K562 (cell line): ENCODE data around the gene ICAM1. TPM values are rescaled to one million over a fixed set of nuclear protein-coding genes. Genes with fewer than 3 reads are reported as not detected.

Experiments used
- CTBP1 ChIP-seq: fragments of 450-650 bp; IDR thresholded peaks from 2 replicates; pipeline ENCODE4 v1.6.1; 2016; ENCODE audit warnings: borderline replicate concordance
- PHF20 ChIP-seq: fragments of 450-650 bp; IDR thresholded peaks from 2 replicates; pipeline ENCODE4 v1.6.1; 2018; ENCODE audit not compliant: partially characterized antibody
- PHTF2 ChIP-seq: fragments of 250-450 bp; sonication (Bioruptor Pico); IDR thresholded peaks from 2 replicates; pipeline ENCODE4 v1.5.0; 2021; ENCODE audit warnings: mild to moderate bottlenecking
- TAF9B ChIP-seq: fragments of 450-650 bp; IDR thresholded peaks from 2 replicates; pipeline ENCODE4 v1.6.1; 2018; ENCODE audit warnings: mild to moderate bottlenecking; ENCODE audit not compliant: partially characterized antibody
- ZNF311 ChIP-seq: fragments of 250-450 bp; sonication (Bioruptor Pico); IDR thresholded peaks from 2 replicates; pipeline ENCODE4 v1.4.0; 2020; ENCODE audit warnings: mild to moderate bottlenecking, moderate library complexity
- polyA plus RNA-seq, 8 experiments: library from polyadenylated mRNA; depleted of rRNA in 4 of 8; stranded (reverse) in 5 of 8; unstranded in 3 of 8; fragments of >200 nt; fragmentation: Nextera tagmentation in 2 of 8; fragmentation: Illumina TruSeq in 1 of 8; extraction: Ambion mirVana in 2 of 8; extraction: Trizol in 1 of 8; gene quantifications; 2 replicates each; pipeline versions ENCODE4 v1.2.1 to v1.2.3, GENCODE V29; 2011 to 2014; ENCODE audit warnings: inconsistent platforms in 1 of 8, missing spikeins in 1 of 8
- total RNA-seq, 7 experiments: library from RNA; depleted of rRNA in 6 of 7; stranded (reverse); fragments of >200 nt in 6 of 7; fragmentation: Illumina TruSeq in 2 of 7; extraction: Trizol in 2 of 7; gene quantifications; 2 replicates each; pipeline versions ENCODE4 v1.2.1 to v1.2.3, GENCODE V29; 2011 to 2021; ENCODE audit warnings: low replicate concordance in 1 of 7
- TF ChIP-seq, protein P1 (sequence below): fragments of 450-650 bp; IDR thresholded peaks from 2 replicates; pipeline ENCODE4 v1.6.1; 2017; ENCODE audit warnings: antibody characterized with exemption, mild to moderate bottlenecking
- TF ChIP-seq, protein P2 (sequence below), 2 experiments: IDR thresholded peaks; 2 replicates each; pipeline ENCODE4 v1.6.1; 2011; ENCODE audit warnings: borderline replicate concordance in 1 of 2, control low read depth in 1 of 2, low read depth in 1 of 2, low read length in 1 of 2, mild to moderate bottlenecking in 1 of 2, mixed read lengths in 1 of 2, moderate library complexity in 1 of 2; ENCODE audit not compliant: insufficient read depth in 1 of 2, insufficient read length in 1 of 2, poor library complexity in 1 of 2, severe bottlenecking in 1 of 2; ENCODE audit errors: extremely low read depth in 1 of 2
- TF ChIP-seq, protein P3 (sequence below): fragments of 450-650 bp; formaldehyde crosslinking; IDR thresholded peaks from 2 replicates; pipeline ENCODE4 v1.4.0; 2020; ENCODE audit warnings: mild to moderate bottlenecking, mixed read lengths
- TF ChIP-seq, protein P4 (sequence below): sonication (generic); formaldehyde crosslinking; IDR thresholded peaks from 2 replicates; pipeline ENCODE4 v1.8.1; 2023; ENCODE audit warnings: mild to moderate bottlenecking, missing genetic modification reagents
- TF ChIP-seq, protein P5 (sequence below): fragments of 450-650 bp; formaldehyde crosslinking; conservative IDR thresholded peaks from 2 replicates; pipeline ENCODE4 v1.4.0; 2022; ENCODE audit warnings: mild to moderate bottlenecking, missing genetic modification characterization
- TF ChIP-seq, protein P6 (sequence below): fragments of 250-450 bp; sonication (Bioruptor Pico); IDR thresholded peaks from 2 replicates; pipeline ENCODE4 v1.5.0; 2021

The ICAM1 gene
- total and polyA plus RNA-seq, 9 of the 15 experiments (the other 6 are each of a cell fraction or from before 2014, with no cell fraction given): 2.3 to 24.4 (median 13.4) TPM

DNA sequence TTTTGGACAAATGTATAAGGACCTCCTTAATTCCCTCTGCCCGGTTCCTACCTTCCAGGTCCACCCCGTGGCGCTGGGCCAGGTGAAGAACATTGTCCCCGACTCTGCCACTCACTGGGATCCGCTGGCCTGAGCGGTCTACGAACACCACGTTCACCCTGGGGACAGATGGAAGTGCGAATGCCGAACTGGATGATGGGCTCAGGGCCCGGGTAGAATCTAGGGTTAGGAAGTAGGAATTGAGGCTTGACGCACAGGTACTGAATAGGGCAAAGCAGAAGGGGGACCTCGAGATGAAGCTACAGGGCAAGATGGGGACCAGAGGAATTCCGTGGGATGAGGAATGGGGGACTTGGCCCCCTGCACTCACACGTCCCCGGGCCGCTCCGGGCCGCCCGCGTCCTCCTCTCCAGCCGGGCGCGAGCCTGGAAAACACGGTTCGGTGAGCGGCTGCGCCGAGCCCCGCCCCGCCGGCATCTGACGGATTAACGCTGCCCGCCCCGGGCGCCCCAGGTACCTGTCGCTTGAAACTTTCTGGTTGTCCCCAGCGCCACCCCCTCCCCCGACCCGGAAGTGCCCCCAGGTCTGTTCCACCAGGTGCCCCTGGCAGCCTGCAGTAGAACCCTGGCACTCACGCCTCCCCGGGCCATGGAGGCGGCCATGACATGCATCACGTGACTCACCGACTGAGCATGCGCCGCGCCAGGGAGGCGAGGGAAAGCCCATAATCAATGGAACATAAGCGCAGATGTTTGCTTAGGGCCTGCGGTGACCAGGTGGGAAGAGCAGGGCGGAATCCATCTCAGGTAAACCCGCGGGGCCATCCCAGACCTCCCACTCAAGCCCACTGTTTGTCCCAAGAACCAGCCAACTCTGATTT, 44.7 kb downstream of the ICAM1 start, which contains the start of gene FDX2 (continued):
- TF ChIP-seq, protein P1, sequence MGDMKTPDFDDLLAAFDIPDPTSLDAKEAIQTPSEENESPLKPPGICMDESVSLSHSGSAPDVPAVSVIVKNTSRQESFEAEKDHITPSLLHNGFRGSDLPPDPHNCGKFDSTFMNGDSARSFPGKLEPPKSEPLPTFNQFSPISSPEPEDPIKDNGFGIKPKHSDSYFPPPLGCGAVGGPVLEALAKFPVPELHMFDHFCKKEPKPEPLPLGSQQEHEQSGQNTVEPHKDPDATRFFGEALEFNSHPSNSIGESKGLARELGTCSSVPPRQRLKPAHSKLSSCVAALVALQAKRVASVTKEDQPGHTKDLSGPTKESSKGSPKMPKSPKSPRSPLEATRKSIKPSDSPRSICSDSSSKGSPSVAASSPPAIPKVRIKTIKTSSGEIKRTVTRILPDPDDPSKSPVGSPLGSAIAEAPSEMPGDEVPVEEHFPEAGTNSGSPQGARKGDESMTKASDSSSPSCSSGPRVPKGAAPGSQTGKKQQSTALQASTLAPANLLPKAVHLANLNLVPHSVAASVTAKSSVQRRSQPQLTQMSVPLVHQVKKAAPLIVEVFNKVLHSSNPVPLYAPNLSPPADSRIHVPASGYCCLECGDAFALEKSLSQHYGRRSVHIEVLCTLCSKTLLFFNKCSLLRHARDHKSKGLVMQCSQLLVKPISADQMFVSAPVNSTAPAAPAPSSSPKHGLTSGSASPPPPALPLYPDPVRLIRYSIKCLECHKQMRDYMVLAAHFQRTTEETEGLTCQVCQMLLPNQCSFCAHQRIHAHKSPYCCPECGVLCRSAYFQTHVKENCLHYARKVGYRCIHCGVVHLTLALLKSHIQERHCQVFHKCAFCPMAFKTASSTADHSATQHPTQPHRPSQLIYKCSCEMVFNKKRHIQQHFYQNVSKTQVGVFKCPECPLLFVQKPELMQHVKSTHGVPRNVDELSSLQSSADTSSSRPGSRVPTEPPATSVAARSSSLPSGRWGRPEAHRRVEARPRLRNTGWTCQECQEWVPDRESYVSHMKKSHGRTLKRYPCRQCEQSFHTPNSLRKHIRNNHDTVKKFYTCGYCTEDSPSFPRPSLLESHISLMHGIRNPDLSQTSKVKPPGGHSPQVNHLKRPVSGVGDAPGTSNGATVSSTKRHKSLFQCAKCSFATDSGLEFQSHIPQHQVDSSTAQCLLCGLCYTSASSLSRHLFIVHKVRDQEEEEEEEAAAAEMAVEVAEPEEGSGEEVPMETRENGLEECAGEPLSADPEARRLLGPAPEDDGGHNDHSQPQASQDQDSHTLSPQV: peak; percentile 60; the same call in 1 of the 2 replicates
- TF ChIP-seq PHF20: peak; percentile 97
- TF ChIP-seq, protein P2, sequence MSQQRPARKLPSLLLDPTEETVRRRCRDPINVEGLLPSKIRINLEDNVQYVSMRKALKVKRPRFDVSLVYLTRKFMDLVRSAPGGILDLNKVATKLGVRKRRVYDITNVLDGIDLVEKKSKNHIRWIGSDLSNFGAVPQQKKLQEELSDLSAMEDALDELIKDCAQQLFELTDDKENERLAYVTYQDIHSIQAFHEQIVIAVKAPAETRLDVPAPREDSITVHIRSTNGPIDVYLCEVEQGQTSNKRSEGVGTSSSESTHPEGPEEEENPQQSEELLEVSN (IDR thresholded peaks at IDR 0.05; ENCODE audit: borderline replicate concordance in 1 of 2, extremely low read depth in 1 of 2, insufficient read depth in 1 of 2, insufficient read length in 1 of 2, low read depth in 1 of 2, low read length in 1 of 2, poor library complexity in 1 of 2, severe bottlenecking in 1 of 2): peak; percentile 42 to 52
- TF ChIP-seq TAF9B: no peak
- TF ChIP-seq, protein P3, sequence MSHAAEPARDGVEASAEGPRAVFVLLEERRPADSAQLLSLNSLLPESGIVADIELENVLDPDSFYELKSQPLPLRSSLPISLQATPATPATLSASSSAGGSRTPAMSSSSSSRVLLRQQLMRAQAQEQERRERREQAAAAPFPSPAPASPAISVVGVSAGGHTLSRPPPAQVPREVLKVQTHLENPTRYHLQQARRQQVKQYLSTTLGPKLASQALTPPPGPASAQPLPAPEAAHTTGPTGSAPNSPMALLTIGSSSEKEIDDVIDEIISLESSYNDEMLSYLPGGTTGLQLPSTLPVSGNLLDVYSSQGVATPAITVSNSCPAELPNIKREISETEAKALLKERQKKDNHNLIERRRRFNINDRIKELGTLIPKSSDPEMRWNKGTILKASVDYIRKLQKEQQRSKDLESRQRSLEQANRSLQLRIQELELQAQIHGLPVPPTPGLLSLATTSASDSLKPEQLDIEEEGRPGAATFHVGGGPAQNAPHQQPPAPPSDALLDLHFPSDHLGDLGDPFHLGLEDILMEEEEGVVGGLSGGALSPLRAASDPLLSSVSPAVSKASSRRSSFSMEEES (CRISPR knock-in tag): peak; percentile 99
- TF ChIP-seq, protein P4, sequence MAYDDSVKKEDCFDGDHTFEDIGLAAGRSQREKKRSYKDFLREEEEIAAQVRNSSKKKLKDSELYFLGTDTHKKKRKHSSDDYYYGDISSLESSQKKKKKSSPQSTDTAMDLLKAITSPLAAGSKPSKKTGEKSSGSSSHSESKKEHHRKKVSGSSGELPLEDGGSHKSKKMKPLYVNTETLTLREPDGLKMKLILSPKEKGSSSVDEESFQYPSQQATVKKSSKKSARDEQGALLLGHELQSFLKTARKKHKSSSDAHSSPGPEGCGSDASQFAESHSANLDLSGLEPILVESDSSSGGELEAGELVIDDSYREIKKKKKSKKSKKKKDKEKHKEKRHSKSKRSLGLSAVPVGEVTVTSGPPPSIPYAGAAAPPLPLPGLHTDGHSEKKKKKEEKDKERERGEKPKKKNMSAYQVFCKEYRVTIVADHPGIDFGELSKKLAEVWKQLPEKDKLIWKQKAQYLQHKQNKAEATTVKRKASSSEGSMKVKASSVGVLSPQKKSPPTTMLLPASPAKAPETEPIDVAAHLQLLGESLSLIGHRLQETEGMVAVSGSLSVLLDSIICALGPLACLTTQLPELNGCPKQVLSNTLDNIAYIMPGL (CRISPR knock-in tag): no peak
- TF ChIP-seq, protein P5, sequence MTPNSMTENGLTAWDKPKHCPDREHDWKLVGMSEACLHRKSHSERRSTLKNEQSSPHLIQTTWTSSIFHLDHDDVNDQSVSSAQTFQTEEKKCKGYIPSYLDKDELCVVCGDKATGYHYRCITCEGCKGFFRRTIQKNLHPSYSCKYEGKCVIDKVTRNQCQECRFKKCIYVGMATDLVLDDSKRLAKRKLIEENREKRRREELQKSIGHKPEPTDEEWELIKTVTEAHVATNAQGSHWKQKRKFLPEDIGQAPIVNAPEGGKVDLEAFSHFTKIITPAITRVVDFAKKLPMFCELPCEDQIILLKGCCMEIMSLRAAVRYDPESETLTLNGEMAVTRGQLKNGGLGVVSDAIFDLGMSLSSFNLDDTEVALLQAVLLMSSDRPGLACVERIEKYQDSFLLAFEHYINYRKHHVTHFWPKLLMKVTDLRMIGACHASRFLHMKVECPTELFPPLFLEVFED: peak; percentile 34; the same call in 1 of the 2 replicates
- no peak for TF ChIP-seq CTBP1
- TF ChIP-seq ZNF311: no peak
- TF ChIP-seq PHTF2 (CRISPR knock-in tag): no peak
- TF ChIP-seq, protein P6, sequence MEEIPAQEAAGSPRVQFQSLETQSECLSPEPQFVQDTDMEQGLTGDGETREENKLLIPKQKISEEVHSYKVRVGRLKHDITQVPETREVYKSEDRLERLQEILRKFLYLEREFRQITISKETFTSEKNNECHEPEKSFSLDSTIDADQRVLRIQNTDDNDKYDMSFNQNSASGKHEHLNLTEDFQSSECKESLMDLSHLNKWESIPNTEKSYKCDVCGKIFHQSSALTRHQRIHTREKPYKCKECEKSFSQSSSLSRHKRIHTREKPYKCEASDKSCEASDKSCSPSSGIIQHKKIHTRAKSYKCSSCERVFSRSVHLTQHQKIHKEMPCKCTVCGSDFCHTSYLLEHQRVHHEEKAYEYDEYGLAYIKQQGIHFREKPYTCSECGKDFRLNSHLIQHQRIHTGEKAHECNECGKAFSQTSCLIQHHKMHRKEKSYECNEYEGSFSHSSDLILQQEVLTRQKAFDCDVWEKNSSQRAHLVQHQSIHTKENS (CRISPR knock-in tag): no peak
